Erythroblast (primary cell): ENCODE data around the gene MRPS2.

Source experiments
- GATA1 ChIP-seq: IDR thresholded peaks from 2 replicates; pipeline ENCODE4 v1.6.1; 2011; ENCODE audit warnings: low read depth, mild to moderate bottlenecking, control low read depth, low read length, moderate library complexity
- POLR2A ChIP-seq: IDR thresholded peaks from 2 replicates; pipeline ENCODE4 v1.6.1; 2011; ENCODE audit warnings: mild to moderate bottlenecking, low read length

GRCh38 chr9:135480940-135481310 is 19.6 kb upstream of the MRPS2 start:
- TF ChIP-seq POLR2A = no peak
- no peak for TF ChIP-seq GATA1
